ENCODE data around the gene RALGAPA2.

RALGAPA2 gene

DNA sequence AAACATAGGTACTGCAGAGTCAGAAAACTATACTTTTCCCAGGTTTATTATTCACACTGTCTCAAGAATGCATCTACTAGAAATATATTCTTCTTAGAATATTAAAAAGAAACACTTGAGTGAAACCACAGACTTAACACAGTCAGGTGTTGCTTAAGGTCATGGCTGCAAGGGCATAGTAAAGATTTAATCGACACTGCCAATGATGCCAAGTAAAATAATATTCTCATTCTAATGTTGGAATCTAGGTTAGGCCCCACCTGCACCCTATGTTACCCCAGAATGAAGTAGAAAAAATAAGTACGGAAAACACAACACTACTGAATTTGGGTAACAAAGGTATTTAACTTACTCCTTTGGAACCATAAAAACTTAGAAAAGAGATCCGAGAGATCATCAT, 155.0 kb downstream of the RALGAPA2 start:
- ChIA-PET CTCF (no interaction called here), POLR2A (no interaction called here)
- TF ChIP-seq ELF4 (IDR thresholded peaks at IDR 0.05): no peak
- no peak for DNase-seq (ENCODE audit: extremely low spot score)

DNA sequence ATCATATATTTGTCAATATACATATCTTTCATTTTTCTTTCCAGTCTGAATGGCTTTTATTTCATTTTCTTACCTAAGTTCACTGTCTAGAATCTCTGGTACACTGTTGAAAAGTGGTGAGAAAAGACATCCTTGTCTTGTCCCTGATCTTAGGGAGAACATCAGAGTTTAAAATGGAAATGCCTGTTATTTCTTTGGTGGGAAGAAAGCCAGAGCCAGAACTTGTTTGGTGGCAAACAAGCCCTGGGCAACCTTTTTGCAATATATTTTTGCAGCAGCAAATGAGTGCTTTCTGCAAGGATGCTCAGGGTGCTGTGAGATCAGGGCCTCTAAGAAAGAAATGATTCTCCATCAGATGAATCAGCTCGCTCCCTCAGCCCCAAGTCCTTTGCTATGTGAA, 156.6 kb downstream of the RALGAPA2 start:
- TF ChIP-seq SUZ12 (IDR thresholded peaks at IDR 0.05): no peak
- TF ChIP-seq L3MBTL2 (conservative IDR thresholded peaks at IDR 0.05): no peak
- TF ChIP-seq HDGF (IDR thresholded peaks at IDR 0.05; ENCODE audit: borderline replicate concordance): no peak
- TF ChIP-seq CTBP1 (IDR thresholded peaks at IDR 0.05; ENCODE audit: borderline replicate concordance): no peak
- no peak for TF ChIP-seq NFRKB (IDR thresholded peaks at IDR 0.05)
- no peak for TF ChIP-seq ARNT (IDR thresholded peaks at IDR 0.05)
- TF ChIP-seq SP1 (IDR thresholded peaks at IDR 0.05): no peak
- TF ChIP-seq ELF4 (IDR thresholded peaks at IDR 0.05): no peak
- no peak for TF ChIP-seq TARDBP (IDR thresholded peaks at IDR 0.05)
- TF ChIP-seq FOXM1 (IDR thresholded peaks at IDR 0.05; ENCODE audit: borderline replicate concordance): no peak
- TF ChIP-seq BHLHE40 (IDR thresholded peaks at IDR 0.05; ENCODE audit: borderline replicate concordance): no peak
- no peak for TF ChIP-seq LEF1 (IDR thresholded peaks at IDR 0.05; ENCODE audit: borderline replicate concordance)
- no peak for TF ChIP-seq FOXK2 (IDR thresholded peaks at IDR 0.05)
- TF ChIP-seq, protein P1, sequence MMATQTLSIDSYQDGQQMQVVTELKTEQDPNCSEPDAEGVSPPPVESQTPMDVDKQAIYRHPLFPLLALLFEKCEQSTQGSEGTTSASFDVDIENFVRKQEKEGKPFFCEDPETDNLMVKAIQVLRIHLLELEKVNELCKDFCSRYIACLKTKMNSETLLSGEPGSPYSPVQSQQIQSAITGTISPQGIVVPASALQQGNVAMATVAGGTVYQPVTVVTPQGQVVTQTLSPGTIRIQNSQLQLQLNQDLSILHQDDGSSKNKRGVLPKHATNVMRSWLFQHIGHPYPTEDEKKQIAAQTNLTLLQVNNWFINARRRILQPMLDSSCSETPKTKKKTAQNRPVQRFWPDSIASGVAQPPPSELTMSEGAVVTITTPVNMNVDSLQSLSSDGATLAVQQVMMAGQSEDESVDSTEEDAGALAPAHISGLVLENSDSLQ (IDR thresholded peaks at IDR 0.05): no peak
- no peak for TF ChIP-seq ZNF384 (IDR thresholded peaks at IDR 0.05)
- TF ChIP-seq FOXA1 (IDR thresholded peaks at IDR 0.05): no peak
- POLR2A ChIA-PET: no interaction called here
- CTCF ChIA-PET: no interaction called here
- no peak for DNase-seq (ENCODE audit: extremely low spot score)

DNA sequence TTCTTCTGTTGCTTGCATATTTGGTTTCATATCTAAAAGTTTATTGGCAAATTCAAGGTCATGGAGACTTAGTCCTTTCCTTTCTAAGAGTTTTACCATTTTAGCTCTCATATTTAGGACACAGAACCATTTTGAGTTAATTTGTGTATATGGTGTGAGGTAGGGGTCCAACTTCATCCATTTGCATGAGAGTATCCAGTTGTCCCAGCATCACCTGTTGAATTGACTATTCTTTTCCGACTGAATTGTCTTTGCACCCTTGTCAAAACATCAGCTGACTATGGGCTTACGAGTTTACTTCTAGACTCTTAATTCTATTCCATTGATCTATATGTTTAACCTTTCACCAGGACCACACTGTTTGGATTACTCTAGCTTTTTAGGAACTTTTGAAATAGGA, 157.5 kb downstream of the RALGAPA2 start:
- TF ChIP-seq BHLHE40 (IDR thresholded peaks at IDR 0.05; ENCODE audit: borderline replicate concordance) (no peak), ZNF384 (IDR thresholded peaks at IDR 0.05) (no peak), NFRKB (IDR thresholded peaks at IDR 0.05) (no peak)
- TF ChIP-seq, protein P1 (IDR thresholded peaks at IDR 0.05): no peak
- no peak for DNase-seq (ENCODE audit: extremely low spot score)
- ChIA-PET POLR2A (no interaction called here), CTCF (no interaction called here)

DNA sequence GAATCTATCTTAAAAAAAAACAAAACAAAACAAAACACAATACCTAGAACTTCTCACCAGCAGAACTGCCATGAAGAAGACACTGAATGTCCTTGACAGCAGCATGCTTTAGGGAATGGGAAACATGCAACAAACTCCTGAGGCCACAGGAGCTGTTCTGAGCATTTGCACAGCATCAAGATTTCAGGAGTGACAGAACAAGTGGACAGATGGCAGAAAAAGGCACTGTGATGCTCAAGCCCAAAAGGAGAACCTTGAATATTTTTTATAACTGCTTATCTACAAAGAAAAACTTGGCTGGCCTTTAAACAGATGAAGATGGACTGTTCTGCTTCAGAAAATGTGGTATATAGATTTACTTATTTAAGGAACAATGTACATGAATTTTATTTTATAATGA, 158.9 kb downstream of the RALGAPA2 start:
- ChIA-PET CTCF (no interaction called here), POLR2A (no interaction called here)
- no peak for DNase-seq (ENCODE audit: extremely low spot score)
- no peak for TF ChIP-seq NFRKB (IDR thresholded peaks at IDR 0.05)

DNA sequence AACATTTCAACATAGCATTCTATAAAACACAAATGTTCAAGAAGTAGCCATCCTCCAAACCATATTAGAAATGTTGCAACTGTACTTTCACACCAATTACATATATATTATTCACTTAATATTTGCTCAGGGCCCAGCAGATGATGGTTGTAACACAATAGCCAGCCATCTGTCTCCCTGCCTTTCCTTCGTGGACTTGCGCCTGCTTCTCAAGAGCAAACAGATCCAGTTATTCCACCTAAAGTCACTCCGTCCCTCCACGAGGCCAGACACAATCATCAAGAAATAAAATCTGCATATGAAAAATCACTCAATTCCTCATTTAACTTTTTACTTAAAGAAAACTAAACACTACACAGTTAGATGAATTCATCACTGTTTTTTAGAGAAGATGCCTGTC, 160.4 kb downstream of the RALGAPA2 start:
- no peak for TF ChIP-seq LEF1 (IDR thresholded peaks at IDR 0.05; ENCODE audit: borderline replicate concordance)
- no peak for DNase-seq (ENCODE audit: extremely low spot score)
- POLR2A ChIA-PET: no interaction called here
- CTCF ChIA-PET: no interaction called here

DNA sequence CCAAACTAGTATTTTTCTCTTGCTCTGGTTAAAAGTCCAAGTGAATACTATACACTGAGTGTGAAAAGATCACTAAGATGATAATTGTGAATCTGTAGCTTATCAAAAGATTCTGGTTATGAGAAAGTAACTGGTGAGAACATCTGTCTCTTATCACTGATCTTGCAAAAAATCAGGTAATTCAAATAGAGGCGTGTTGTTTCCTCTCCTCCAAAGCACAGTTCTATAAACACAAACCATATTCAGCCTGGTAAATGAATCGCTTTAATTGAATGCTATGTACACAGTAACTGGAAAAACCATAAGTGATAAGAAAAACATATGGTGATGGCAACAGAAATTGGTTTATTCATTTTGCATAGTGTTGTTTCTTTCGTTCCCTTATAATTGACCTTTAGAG, 161.0 kb downstream of the RALGAPA2 start:
- ChIA-PET CTCF (no interaction called here), POLR2A (no interaction called here)
- no peak for DNase-seq (ENCODE audit: extremely low spot score)
- no peak for TF ChIP-seq CTBP1 (IDR thresholded peaks at IDR 0.05; ENCODE audit: borderline replicate concordance)
- TF ChIP-seq, protein P1 (IDR thresholded peaks at IDR 0.05): no peak
- no peak for TF ChIP-seq NFRKB (IDR thresholded peaks at IDR 0.05)
- no peak for TF ChIP-seq SP1 (IDR thresholded peaks at IDR 0.05)

DNA sequence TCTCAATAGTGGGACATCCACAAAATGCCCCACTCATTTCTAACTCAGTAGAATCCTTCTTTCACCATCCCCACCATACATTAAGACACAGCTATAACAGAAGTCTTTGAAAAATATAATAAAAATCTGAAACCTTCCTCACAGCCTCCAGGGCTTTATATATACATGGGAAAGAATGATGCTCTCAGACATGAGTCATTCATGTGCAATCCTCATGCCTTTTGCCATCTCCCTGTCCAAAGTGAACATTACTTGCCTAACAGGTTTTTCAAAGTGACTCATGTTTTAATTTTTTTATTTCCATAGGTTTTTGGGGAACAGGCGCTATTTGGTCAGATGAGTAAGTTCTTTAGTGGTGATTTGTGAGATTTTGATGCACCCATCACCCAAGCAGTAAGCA, 162.7 kb downstream of the RALGAPA2 start:
- TF ChIP-seq FOXA1 (IDR thresholded peaks at IDR 0.05) (no peak), ZNF384 (IDR thresholded peaks at IDR 0.05) (no peak), LEF1 (IDR thresholded peaks at IDR 0.05; ENCODE audit: borderline replicate concordance) (no peak), SP1 (IDR thresholded peaks at IDR 0.05) (no peak), L3MBTL2 (conservative IDR thresholded peaks at IDR 0.05) (no peak), BHLHE40 (IDR thresholded peaks at IDR 0.05; ENCODE audit: borderline replicate concordance) (no peak), CTBP1 (IDR thresholded peaks at IDR 0.05; ENCODE audit: borderline replicate concordance) (no peak), FOXK2 (IDR thresholded peaks at IDR 0.05) (no peak), NFRKB (IDR thresholded peaks at IDR 0.05) (no peak), ARNT (IDR thresholded peaks at IDR 0.05) (no peak), ELF4 (IDR thresholded peaks at IDR 0.05) (no peak), HDGF (IDR thresholded peaks at IDR 0.05; ENCODE audit: borderline replicate concordance) (no peak), SUZ12 (IDR thresholded peaks at IDR 0.05) (no peak), FOXM1 (IDR thresholded peaks at IDR 0.05; ENCODE audit: borderline replicate concordance) (no peak), TARDBP (IDR thresholded peaks at IDR 0.05) (no peak)
- TF ChIP-seq, protein P1 (IDR thresholded peaks at IDR 0.05): no peak
- ChIA-PET CTCF (no interaction called here), POLR2A (no interaction called here)
- DNase-seq (ENCODE audit: extremely low spot score): no peak
